ENCODE results near the gene RAB3IL1.

GRCh38 chr11:61924064-61924455 is 6.7 kb upstream of the RAB3IL1 start:
- TF ChIP-seq CTCF (conservative IDR thresholded peaks at IDR 0.05; ENCODE audit: low read length) (no peak), EZH2phosphoT487 (IDR thresholded peaks at IDR 0.05; ENCODE audit: borderline replicate concordance) (no peak)
